Measurements from ENCODE around the gene RAB1B. TPM values are rescaled to one million over a fixed set of nuclear protein-coding genes. Genes with fewer than 3 reads are reported as not detected.

RAB1B gene
- total RNA-seq, 2 donors from 2014 or later: 122 to 126 TPM

GRCh38 chr11:66321606-66322005, 53.2 kb downstream of the RAB1B start:
- no peak overlapping the region for H3K4me3 Mint-ChIP-seq
- Histone ChIP-seq H3K4me3 (ENCODE audit: low read length) (no peak overlapping the region), H3K9me3 (ENCODE audit: control insufficient read depth, low read length) (no peaks in the 10 kb centered on the region), H3K36me3 (ENCODE audit: control insufficient read depth, insufficient read depth, low read length) (no peaks in the 10 kb centered on the region), H3K27me3 (ENCODE audit: control insufficient read depth, insufficient read depth, low read length, poor library complexity, severe bottlenecking) (no peaks in the 10 kb centered on the region), H3K27ac (ENCODE audit: low read depth, low read length) (no peak overlapping the region), H3K9ac (ENCODE audit: extremely low read depth, low read length, poor library complexity, severe bottlenecking) (no peak overlapping the region), H3K4me1 (ENCODE audit: control insufficient read depth, insufficient read depth, low read length) (no peaks in the 10 kb centered on the region)
- TF ChIP-seq CTCF (conservative IDR thresholded peaks at IDR 0.05): no peak
- H3K9me3 Mint-ChIP-seq: peaks cover 19% of the 10 kb centered on the region
- H3K4me1 Mint-ChIP-seq: peaks cover 5% of the 10 kb centered on the region
- no peaks in the 10 kb centered on the region for H3K36me3 Mint-ChIP-seq (ENCODE audit: low read depth)
- H3K27me3 Mint-ChIP-seq (ENCODE audit: insufficient read depth): peaks cover 11% of the 10 kb centered on the region
- 83 to 90% methylated on average over 4 of the region's 4 CpGs for WGBS, 2 experiments (ENCODE audit: insufficient coverage in 1 of 2, insufficient read length in 1 of 2)
- H3K27ac Mint-ChIP-seq: no peak overlapping the region
- no peak for DNase-seq

- no peak for TF ChIP-seq CTCF (conservative IDR thresholded peaks at IDR 0.05)
- H3K27me3 ChIP-seq (ENCODE audit: control insufficient read depth, insufficient read depth, low read length, poor library complexity, severe bottlenecking): no peaks in the 10 kb centered on the region
- no peak overlapping the region for H3K4me3 ChIP-seq (ENCODE audit: low read length)
- no peaks in the 10 kb centered on the region for H3K4me1 ChIP-seq (ENCODE audit: control insufficient read depth, insufficient read depth, low read length)
- H3K27ac ChIP-seq (ENCODE audit: low read depth, low read length): no peak overlapping the region
- no peak overlapping the region for H3K9ac ChIP-seq (ENCODE audit: extremely low read depth, low read length, poor library complexity, severe bottlenecking)
- no peaks in the 10 kb centered on the region for H3K4me1 Mint-ChIP-seq
- WGBS, 2 experiments (ENCODE audit: insufficient coverage in 1 of 2, insufficient read length in 1 of 2): 89 to 93% methylated on average over 6 to 11 of the region's 11 CpGs
- peaks cover 19% of the 10 kb centered on the region for H3K9me3 Mint-ChIP-seq
- no peak overlapping the region for H3K27ac Mint-ChIP-seq
- no peak for DNase-seq
- H3K27me3 Mint-ChIP-seq (ENCODE audit: insufficient read depth): peaks cover 19% of the 10 kb centered on the region
- H3K4me3 Mint-ChIP-seq: no peak overlapping the region
- H3K36me3 ChIP-seq (ENCODE audit: control insufficient read depth, insufficient read depth, low read length): no peaks in the 10 kb centered on the region
- no peaks in the 10 kb centered on the region for H3K36me3 Mint-ChIP-seq (ENCODE audit: low read depth)
- no peaks in the 10 kb centered on the region for H3K9me3 ChIP-seq (ENCODE audit: control insufficient read depth, low read length)
Observed at GRCh38 chr11:66322732-66323427, 54.4 kb downstream of the RAB1B start.

- Histone ChIP-seq H3K27ac (ENCODE audit: low read depth, low read length) (no peak overlapping the region), H3K27me3 (ENCODE audit: control insufficient read depth, insufficient read depth, low read length, poor library complexity, severe bottlenecking) (no peaks in the 10 kb centered on the region), H3K9me3 (ENCODE audit: control insufficient read depth, low read length) (no peaks in the 10 kb centered on the region), H3K4me3 (ENCODE audit: low read length) (no peak overlapping the region), H3K4me1 (ENCODE audit: control insufficient read depth, insufficient read depth, low read length) (no peaks in the 10 kb centered on the region), H3K36me3 (ENCODE audit: control insufficient read depth, insufficient read depth, low read length) (no peaks in the 10 kb centered on the region), H3K9ac (ENCODE audit: extremely low read depth, low read length, poor library complexity, severe bottlenecking) (no peak overlapping the region)
- Mint-ChIP-seq H3K27me3 (ENCODE audit: insufficient read depth) (peaks cover 20% of the 10 kb centered on the region), H3K36me3 (ENCODE audit: low read depth) (no peaks in the 10 kb centered on the region), H3K4me3 (no peak overlapping the region), H3K27ac (no peak overlapping the region), H3K4me1 (peaks cover 3% of the 10 kb centered on the region), H3K9me3 (peaks cover 18% of the 10 kb centered on the region)
- no peak for DNase-seq
- no peak for TF ChIP-seq CTCF (conservative IDR thresholded peaks at IDR 0.05)
- WGBS, 2 experiments (ENCODE audit: insufficient coverage in 1 of 2, insufficient read length in 1 of 2): 93% methylated on average over 1 of the region's 1 CpG; no CpG with 5 or more reads in 1 of the 2 experiments
Observed at GRCh38 chr11:66323684-66324083, 55.2 kb downstream of the RAB1B start.
